ENCODE results near the gene AURKAIP1. TPM values are rescaled to one million over a fixed set of nuclear protein-coding genes. Genes with fewer than 3 reads are reported as not detected.

Gene AURKAIP1
- total RNA-seq, 1 donor from 2014 or later, result 145 TPM

DNA sequence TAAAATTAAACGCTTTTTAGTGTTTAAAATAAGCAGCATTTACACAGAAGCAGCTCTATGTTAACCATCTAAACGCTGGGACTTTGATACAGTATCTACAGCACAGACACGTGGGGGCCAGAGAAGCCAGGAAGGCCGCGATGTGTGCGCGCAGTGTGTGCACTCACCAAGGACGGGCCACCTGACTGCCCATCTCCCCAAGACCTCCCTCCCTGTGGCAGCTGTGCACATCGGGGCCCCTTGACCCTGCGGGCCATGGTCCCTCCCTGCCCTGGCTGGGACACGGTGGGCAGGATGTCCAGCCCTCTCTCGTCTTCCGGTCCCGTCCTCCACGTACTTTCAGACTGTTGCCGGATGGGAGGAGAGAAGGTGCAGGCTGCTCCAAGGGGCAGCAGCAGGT is 39.7 kb downstream of the AURKAIP1 start:
- DNase-seq (ENCODE audit: extremely low read depth, low read depth, low spot score), result no peak

DNA sequence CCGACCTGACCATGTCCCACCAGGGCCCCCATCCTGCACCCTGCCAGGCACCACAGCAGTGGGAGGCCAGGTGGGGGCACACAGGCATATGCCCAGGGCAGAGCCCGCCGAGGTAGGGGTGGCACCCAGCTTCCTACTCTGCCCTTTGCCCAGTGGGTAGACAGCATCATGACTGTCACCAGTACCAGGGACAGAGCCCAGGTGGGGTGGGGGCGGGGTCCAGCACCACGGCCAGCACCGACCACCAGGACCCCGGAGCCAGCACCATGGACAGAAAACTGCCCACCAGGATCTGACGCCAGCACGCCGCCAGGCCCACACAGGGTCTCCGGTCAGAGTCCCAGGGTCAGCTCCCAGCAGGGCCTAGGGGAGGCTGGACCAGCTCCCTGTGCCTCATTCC is 40.2 kb downstream of the AURKAIP1 start:
- DNase-seq (ENCODE audit: extremely low read depth, low read depth, low spot score), result no peak

DNA sequence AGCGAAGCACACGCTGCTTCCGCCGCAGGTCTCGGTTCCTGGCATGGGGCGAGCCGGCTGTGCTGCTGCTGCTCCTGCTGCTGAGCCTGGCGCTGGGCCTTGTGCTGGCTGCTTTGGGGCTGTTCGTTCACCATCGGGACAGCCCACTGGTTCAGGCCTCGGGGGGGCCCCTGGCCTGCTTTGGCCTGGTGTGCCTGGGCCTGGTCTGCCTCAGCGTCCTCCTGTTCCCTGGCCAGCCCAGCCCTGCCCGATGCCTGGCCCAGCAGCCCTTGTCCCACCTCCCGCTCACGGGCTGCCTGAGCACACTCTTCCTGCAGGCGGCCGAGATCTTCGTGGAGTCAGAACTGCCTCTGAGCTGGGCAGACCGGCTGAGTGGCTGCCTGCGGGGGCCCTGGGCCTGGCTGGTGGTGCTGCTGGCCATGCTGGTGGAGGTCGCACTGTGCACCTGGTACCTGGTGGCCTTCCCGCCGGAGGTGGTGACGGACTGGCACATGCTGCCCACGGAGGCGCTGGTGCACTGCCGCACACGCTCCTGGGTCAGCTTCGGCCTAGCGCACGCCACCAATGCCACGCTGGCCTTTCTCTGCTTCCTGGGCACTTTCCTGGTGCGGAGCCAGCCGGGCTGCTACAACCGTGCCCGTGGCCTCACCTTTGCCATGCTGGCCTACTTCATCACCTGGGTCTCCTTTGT is 41.3 kb downstream of the AURKAIP1 start:
- DNase-seq (ENCODE audit: extremely low read depth, low read depth, low spot score), result no peak

- DNase-seq (ENCODE audit: extremely low read depth, low read depth, low spot score), result no peak
These were observed 42.1 kb downstream of the AURKAIP1 start for GRCh38 chr1:1332774-1333480.

DNA sequence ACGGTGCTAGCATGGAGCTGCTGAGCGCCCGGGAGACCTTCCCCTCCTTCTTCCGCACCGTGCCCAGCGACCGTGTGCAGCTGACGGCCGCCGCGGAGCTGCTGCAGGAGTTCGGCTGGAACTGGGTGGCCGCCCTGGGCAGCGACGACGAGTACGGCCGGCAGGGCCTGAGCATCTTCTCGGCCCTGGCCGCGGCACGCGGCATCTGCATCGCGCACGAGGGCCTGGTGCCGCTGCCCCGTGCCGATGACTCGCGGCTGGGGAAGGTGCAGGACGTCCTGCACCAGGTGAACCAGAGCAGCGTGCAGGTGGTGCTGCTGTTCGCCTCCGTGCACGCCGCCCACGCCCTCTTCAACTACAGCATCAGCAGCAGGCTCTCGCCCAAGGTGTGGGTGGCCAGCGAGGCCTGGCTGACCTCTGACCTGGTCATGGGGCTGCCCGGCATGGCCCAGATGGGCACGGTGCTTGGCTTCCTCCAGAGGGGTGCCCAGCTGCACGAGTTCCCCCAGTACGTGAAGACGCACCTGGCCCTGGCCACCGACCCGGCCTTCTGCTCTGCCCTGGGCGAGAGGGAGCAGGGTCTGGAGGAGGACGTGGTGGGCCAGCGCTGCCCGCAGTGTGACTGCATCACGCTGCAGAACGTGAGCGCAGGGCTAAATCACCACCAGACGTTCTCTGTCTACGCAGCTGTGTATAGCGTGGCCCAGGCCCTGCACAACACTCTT is 42.8 kb downstream of the AURKAIP1 start:
- DNase-seq (ENCODE audit: extremely low read depth, low read depth, low spot score), result no peak

- no peak for DNase-seq (ENCODE audit: extremely low read depth, low read depth, low spot score)
These were observed 43.7 kb downstream of the AURKAIP1 start, which contains the start of gene TAS1R3 for GRCh38 chr1:1331068-1331965. Gene TAS1R3 (plus strand): TSS chr1:1331280. CDS start chr1:1331346, 66 bp downstream.

- DNase-seq (ENCODE audit: extremely low read depth, low read depth, low spot score), result no peak
These were observed 44.5 kb downstream of the AURKAIP1 start for GRCh38 chr1:1330366-1331067.

DNA sequence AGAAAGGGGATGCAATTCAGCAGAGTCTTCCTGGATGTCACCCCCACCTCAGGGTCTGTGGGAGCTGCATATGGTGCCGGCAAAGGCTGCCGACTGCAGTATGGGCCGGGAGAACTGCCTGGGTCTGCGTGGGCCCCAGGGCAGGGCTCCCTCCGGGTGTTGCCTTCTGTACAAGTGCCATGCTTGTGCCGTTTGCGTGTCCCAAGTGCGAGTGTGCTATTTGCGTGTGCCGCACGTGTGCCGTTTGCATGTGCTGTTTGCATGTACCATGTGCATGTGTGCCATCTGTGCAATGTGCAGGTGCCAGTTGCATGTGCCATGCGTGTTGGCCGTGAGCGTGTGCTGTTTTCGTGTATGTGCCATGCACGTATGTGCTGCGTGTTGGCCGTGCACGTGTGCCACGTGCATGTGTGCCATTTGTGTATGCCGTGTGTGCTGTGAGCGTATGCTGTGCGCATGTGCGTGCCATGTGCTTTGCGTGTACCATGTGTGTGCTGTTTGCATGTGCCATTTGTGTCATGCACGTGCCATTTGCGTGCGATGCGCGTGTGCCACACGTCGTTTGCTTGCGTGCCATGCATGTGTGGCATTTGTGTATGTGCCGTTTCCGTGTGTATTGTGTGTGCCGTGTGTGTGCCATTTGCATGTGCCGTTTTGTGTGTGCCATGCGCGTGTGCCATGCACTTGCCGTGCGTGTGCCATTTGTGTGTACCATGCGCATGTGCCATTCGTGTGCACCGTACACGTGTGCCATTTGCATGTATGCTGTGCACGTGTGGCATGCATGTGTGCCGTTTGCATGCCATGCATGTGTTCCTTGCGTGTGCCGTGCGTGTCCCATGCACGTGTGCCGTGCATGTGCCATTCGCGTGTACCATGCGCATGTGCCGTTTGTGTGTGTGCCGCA is 45.5 kb downstream of the AURKAIP1 start:
- DNase-seq (ENCODE audit: extremely low read depth, low read depth, low spot score), result no peak

GRCh38 chr1:1328254-1328653 is 46.8 kb downstream of the AURKAIP1 start:
- DNase-seq (ENCODE audit: extremely low read depth, low read depth, low spot score), result no peak

- DNase-seq (ENCODE audit: extremely low read depth, low read depth, low spot score), result no peak
These were observed 47.7 kb downstream of the AURKAIP1 start for GRCh38 chr1:1327291-1327690.

DNA sequence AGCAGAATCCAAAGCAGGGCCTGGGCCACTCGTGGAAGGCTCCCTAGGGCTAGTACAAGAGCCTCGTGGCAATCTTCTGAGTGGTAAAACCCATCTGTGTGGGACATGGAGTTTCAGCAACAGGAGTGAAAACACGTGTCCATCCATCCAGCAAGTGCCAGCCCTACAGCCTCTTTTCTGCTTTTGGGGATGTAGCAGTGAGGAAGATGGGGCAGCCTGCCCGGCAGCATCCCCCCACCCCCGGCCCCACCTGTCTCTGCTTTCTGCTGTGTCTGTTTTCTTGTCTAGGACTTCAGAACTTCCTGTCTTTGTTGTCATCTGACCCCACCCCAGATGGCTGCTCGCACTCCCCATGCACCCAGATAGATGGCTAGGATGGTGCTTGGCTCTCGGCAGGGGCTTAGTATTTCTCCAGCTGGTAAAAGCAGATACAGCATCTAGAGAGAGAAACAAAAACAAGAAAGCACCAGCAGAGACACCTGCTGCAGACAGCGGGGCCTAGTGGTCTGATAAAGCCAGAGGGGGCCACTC is 48.9 kb downstream of the AURKAIP1 start:
- DNase-seq (ENCODE audit: extremely low read depth, low read depth, low spot score), result no peak

DNA sequence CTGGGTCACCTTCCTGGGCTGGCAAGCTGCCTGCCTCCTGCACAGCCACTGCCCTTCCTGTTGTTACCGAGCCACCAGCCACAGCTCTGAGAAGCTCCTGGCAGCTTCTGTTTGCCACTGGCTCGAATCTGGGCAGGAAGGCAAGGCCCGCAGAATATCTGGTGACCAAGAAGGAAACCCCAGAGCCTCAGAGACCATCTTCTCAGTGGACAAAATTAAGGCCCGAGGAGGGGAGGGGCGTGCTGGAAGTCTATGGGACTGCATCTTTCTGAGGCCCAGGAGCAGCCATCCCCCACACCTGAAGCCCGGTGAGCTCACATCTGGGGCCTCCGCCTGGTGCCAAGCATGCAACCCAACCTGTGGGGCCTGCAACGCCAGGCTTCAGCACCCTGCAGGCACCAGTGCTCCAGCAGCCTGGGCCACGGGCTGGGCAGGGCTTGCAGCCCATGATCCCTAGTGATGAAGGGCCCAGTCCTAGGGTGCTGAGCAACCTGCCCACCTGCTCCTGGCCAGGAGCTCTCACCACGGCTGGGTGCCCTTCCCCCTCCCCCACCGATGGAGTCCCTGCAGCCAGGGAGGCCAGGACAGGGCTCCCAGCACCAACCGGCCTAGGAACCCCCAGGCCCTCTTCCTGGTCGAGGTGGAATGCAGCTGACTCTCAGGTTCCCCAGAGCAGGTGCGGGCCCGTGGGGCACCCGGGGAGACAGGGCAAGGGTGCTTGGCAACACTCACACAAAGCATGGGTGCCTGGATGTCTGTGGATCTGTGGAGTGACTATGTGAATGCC is 49.5 kb downstream of the AURKAIP1 start:
- no peak for DNase-seq (ENCODE audit: extremely low read depth, low read depth, low spot score)

- no peak for DNase-seq (ENCODE audit: extremely low read depth, low read depth, low spot score)
These were observed 50.3 kb downstream of the AURKAIP1 start, which contains the start of the genes CPTP and INTS11 for GRCh38 chr1:1324524-1325287. Gene CPTP (plus strand): TSS chr1:1324802. CDS start chr1:1326911, 2,109 bp downstream. Gene INTS11 (minus strand): TSS chr1:1324660. CDS start chr1:1324608, 52 bp downstream.

GRCh38 chr1:1324084-1324523 is 50.9 kb downstream of the AURKAIP1 start:
- DNase-seq (ENCODE audit: extremely low read depth, low read depth, low spot score), result no peak

All from glomerular endothelial cell (primary cell).